Left cardiac atrium (tissue), 4 donors: ENCODE measurements around the gene FBXO8. TPM values are rescaled to one million over a fixed set of nuclear protein-coding genes. Genes with fewer than 3 reads are reported as not detected.
A peak's percentile ranks its signal among the peaks of the same experiment; 100 is the strongest.

Source experiments
- ATAC-seq, 2 donors: fragments of 200-7000 bp; cut with Tn5 transposase; one replicate each; pipeline ENCODE4 v1.9.1; 2020; ENCODE audit warnings: mild to moderate bottlenecking in 2 of 2, moderate library complexity in 2 of 2
- DNase-seq: peaks from one replicate; pipeline ENCODE4 v3.0.0-alpha.2; 2020
- intact Hi-C, 2 donors: fragments of 100-400 bp; cut with DNase I; formaldehyde crosslinking; loops; one replicate each; pipeline versions ENCODE4 v1.14.1 to v1.15.1; 2022 to 2023
- total RNA-seq, 2 donors: library from RNA; stranded (reverse); fragmentation: NEBNext Ultra II Directional; extraction: Animal tissue kit (Norgen Biotek cat#: 25700); gene quantifications; one replicate each; pipeline ENCODE4 v1.2.1, GENCODE V29; 2021
- donor health status: DM: no; HTN: yes; CAD: no.
- donor health status: DM: no; HTN: yes; CAD: no; lungs with severe emphysema.
- donor health status: DM: yes; HTN: yes; CAD: no.
- donor health status: Dilated cardiomyopathy.

FBXO8 gene
- total RNA-seq, 2 donors from 2014 or later: 24.5 to 28.7 TPM

GRCh38 chr4:174256277-174256713, 27.2 kb downstream of the FBXO8 start:
- ATAC-seq: peak in 1 of 2 donors; percentile 79
- intact Hi-C loops: no loop called here
- DNase-seq: no peak

- intact Hi-C loops: no loop called here
- ATAC-seq: peak in 1 of 2 donors; percentile 50
- DNase-seq: no peak
Observed at GRCh38 chr4:174255786-174256185, 27.7 kb downstream of the FBXO8 start.

- DNase-seq: no peak
- intact Hi-C loops: no loop called here
- no peak for ATAC-seq
Observed at GRCh38 chr4:174255374-174255773, 28.1 kb downstream of the FBXO8 start.

DNA sequence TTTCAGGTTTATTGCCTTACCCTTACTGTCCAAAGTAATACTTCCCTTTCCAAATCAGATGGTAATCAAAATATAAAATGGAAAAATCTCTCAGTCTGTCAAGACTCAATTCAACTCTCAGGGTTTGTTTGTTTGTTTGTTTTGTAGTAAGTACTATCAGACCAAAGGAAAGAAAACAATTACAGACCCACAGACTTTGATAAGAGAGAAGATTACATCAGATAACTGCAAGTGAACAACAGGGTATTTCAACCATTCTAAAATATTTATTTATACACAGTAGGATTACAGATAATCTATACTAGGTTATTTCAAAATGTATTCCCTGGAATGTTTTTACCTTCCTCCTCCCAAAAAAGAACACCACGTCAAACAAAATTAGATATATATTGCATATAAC, 28.9 kb downstream of the FBXO8 start:
- intact Hi-C loops: no loop called here
- no peak for ATAC-seq

GRCh38 chr4:174252412-174252811, 31.1 kb downstream of the FBXO8 start:
- no peak for DNase-seq

More for the DNA sequence above, 28.9 kb downstream of the FBXO8 start:
- no peak for DNase-seq

GRCh38 chr4:174248407-174248806, 35.1 kb downstream of the FBXO8 start:
- ATAC-seq: peak; percentile 59 to 68
- intact Hi-C loops: no loop called here

More at GRCh38 chr4:174252412-174252811, 31.1 kb downstream of the FBXO8 start:
- intact Hi-C loops: no loop called here
- ATAC-seq: no peak

DNA sequence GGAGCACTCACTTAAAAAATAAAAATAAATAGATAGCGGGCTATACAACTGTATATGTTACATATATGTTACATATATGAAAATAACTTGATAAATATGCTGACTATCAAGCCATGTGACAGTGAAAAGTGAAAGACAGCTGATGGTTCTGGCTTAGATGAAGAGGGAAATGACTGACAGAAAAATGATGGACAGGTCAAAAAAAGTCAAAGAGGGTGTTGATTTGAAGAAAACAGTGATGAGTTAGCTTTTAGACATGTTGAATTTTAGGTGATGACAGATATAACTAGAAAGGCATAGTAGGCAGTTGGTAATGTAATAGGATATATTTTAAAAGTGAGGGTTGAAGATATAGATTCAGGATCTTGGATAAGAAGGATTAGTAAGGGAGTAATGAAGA, 37.8 kb downstream of the FBXO8 start:
- intact Hi-C loops: no loop called here
- no peak for ATAC-seq

More at GRCh38 chr4:174248407-174248806, 35.1 kb downstream of the FBXO8 start:
- DNase-seq: no peak

DNA sequence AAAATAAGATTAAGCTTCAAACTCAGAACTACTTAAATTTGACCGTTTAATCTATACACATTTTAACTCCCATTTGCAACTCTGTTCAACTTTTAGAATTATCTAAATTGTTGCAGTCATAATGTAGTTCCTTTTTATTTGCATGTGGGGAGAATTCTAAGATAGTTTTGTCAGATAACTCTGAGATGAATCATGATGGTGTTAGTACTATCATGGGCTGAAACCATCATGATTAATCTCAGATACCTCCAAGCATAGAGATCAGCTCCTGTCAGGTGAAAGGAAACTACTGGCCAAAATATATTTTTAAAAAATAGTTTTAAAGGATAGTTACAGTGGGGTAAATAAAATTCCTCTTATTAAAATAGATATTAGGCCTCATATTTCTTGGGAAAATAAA, 39.0 kb downstream of the FBXO8 start:
- DNase-seq (no peak), ATAC-seq (no peak)
- intact Hi-C loops: no loop called here

More for the DNA sequence above, 37.8 kb downstream of the FBXO8 start:
- no peak for DNase-seq

GRCh38 chr4:174241162-174241561, 42.3 kb downstream of the FBXO8 start:
- intact Hi-C loops: no loop called here
- no peak for ATAC-seq
- DNase-seq: no peak

DNA sequence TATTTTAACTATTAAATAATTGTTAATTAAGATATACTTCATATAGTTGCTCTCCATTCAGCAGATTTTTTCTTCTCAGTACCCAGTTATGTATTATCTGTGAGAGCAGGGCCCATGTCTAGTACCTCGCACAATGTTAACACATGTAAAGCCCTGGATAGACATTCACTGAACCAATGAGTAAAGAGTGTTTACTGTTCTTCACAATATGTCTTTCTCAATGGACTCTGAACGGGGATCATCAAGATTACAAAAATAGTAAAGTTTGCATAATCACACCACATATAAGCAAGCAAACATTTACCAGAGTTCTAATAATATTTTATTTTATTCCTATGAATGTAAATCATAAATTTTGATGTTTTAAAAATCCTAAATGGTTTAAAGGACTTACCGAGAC, 47.1 kb downstream of the FBXO8 start:
- no peak for ATAC-seq
- intact Hi-C loops: no loop called here
- no peak for DNase-seq

DNA sequence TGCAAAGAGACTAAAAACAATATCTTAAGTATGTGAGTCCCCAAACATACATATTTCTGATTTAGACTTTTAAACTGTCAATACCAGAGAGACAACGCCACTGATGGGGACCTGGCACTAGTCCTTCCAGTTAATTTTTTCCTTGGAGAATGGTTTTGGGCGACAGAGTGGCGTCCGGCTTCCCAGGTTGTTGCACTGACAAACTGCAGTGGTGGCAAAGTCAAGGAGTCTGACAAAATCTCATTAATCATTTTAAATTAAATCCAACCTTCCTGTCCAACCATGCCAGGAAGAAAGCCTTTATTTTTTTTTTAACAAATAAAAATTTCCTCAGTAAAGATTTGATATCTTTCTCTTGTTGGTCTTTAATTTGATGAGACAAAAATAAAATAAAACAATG, 52.8 kb downstream of the FBXO8 start:
- ATAC-seq (no peak), DNase-seq (no peak)
- intact Hi-C loops: no loop called here

DNA sequence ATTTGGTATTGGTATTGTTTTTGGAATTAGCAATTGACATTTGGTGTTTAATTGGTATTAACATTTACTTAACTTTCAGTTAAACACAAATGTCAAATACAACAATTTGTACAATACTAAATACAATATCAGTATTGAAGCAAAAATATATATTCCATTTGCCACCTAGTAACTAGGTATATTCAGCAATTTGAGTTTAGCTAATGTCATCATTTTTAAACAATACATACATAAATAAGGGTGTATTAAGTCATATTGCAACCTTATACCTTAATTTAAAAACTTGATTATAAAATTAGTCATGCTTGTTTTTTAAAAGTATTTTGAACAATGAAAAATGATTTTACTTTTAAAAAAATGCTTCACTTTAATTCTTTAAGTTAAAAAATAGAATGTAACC, 53.3 kb downstream of the FBXO8 start:
- ATAC-seq (no peak), DNase-seq (no peak)
- intact Hi-C loops: no loop called here

DNA sequence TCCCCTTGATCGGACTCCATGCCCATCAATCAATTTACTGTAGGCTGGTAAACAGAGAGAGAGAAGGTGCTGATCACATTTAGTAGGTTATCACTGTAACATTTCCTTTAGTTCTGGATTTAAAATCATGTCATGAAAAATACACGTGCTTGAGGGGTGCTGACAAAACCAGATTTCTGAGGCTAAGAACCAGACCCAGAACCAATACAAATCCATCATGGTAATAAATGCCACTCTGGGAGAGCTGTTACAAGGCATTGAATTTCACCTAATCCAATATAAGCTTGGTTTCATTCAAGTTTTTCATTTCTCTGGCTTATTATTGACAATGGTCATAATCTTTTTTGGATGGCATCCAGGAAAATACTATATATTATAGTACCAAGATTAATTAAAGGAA, 54.5 kb downstream of the FBXO8 start:
- ATAC-seq: no peak
- DNase-seq: no peak
- intact Hi-C loops: no loop called here

DNA sequence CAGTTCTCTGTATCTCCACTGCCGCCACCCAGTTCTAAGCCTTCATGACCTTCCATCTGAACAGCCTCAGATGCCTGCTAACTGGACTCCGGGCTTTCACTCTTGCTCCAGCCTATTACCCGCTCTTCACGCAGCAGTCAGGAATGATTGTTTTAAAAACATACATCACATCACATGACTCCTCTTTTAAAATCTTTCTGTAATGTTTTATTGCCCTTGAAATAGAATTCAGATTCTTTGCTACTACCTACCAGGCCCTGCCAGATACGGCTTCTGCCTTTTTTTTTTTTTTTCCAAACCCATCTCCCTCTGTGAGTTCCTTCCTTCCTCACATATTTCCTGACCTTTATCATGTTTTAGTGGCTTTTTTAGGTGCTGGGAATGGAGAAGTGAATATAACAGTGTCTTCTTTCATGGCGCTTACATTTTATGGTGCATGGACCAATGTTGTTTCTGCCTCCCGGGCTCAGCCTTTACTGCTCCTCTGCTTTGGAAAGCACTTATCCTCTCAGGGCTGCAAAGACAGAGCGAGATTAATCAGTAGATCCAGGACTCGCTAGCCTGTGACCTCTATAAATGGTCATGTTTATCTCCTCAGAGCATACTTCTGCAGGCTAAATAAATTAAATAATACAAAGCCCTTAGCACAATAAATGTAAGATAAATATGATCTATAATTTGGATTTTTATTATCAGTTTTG, 58.0 kb downstream of the FBXO8 start:
- ATAC-seq (no peak), DNase-seq (no peak)
- intact Hi-C loops: no loop called here

- no peak for DNase-seq
- intact Hi-C loops: no loop called here
- no peak for ATAC-seq
Observed at GRCh38 chr4:174224550-174224949, 58.9 kb downstream of the FBXO8 start.

- ATAC-seq (no peak), DNase-seq (no peak)
- intact Hi-C loops: no loop called here
Observed at GRCh38 chr4:174222266-174222872, 61.1 kb downstream of the FBXO8 start.

- peak; percentile 22 for DNase-seq
- peak in 1 of 2 donors; percentile 31 for ATAC-seq
- intact Hi-C loops: loop anchor here in 1 of 2 donors (5.0 kb wide), 1 partner anchor 99 kb away; no protein-coding TSS in a partner anchor
Observed at GRCh38 chr4:174218127-174218790, 65.2 kb downstream of the FBXO8 start.

DNA sequence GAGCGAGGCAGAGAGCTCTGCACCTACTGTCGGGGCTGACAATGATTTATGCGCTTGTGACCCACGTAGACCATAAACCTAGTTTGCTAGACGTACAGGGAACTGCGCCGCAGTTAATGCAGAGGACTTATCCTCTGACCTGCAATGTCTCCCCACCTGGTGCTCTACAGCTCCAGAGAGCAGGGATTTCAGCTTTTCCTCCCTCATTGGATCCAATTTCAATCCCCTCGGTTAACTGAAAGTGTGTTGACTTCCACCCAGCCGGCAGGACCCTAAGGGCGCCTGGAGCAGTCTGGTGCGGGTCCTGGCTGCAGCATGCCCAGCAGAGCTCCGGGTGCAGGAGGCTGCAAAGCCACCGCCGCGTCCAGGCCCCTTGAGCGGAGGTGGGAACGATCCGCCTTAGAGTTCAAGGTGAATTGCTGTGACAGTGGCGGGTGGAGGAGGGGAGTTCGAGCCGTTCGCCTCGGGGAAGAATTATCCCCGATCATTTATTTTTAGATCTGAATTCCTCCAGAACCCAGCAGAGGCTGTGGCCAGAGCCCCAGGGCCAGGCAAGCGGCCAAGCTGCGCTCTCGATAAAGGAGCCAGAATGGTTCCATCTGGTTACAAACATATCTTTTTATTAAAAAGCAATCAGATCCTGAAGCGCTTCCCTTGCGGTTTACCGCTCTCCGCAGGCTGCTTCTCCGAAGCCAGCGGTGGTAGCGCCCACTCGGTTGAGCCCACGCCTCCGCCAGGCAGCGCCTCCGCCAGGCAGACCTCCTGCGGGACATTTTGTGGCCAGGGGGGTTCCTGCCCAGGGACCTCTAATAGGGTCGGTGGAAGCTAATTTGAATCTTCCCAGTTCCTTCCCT, 66.0 kb downstream of the FBXO8 start:
- intact Hi-C loops: loop anchor here in 1 of 2 donors (5.0 kb wide), 1 partner anchor 100 kb away; no protein-coding TSS in a partner anchor
- DNase-seq (peak; percentile 45), ATAC-seq (peak; percentile 61 to 76)

DNA sequence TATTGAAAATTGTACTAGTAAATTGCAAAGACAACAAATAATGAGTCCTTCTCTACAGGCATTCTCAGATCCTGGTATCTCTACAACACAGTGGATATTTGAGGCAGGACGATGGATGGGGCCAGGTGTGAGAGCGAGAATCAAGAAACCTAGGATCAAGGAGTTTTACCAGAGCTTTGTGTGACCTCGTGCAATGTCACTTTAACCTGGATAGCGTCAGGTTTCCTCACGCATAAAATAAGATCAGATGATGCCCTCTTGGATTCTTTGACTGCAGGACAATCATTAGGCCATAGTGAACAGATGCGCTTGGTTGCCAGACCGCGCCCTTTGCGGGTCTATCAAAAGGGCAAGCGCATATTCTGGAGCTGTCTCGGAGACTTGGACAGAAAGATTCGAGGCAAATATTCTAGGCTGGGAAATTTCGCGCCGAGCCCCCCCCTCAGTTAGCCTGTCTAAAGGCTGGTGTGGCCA, 66.6 kb downstream of the FBXO8 start:
- DNase-seq (no peak), ATAC-seq (no peak)
- intact Hi-C loops: loop anchor here in 1 of 2 donors (5.0 kb wide), 1 partner anchor 100 kb away; no protein-coding TSS in a partner anchor
